GM19099 (cell line): ENCODE data around the gene MBOAT2.

Experiments used
- POLR2A ChIP-seq: IDR thresholded peaks from 3 replicates; pipeline ENCODE4 v1.6.1; 2011; ENCODE audit warnings: low read depth; ENCODE audit not compliant: insufficient read length; ENCODE audit errors: extremely low read depth

The MBOAT2 gene

DNA sequence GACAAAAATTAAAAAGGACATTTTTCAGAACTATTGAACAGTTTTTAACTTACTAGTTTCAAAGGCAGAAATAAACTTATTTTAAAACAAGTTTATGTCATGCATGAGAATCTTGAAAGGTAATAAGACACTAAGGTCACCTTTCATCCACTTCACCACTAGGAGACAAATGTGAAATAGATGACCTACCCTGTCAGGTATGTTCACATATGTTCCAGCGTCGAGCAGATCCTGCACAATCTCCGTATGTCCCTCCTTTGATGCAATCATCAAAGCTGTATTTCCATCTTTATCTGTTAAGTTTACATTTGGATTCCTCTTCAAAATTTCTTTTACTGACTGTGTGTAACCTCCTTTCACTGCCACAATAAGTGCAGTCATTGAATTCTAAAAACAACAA is 200.7 kb downstream of the MBOAT2 start:
- TF ChIP-seq POLR2A = no peak
